ENCODE data around the gene CTXND2. TPM values are rescaled to one million over a fixed set of nuclear protein-coding genes. Genes with fewer than 3 reads are reported as not detected.
"Not testable (repeated sequence)": the region's sequence is repeated elsewhere in the genome, so short reads cannot be mapped to it uniquely, and the experiment has no call there.

Gene CTXND2
- total and polyA plus RNA-seq, 5 donors: not detected

GRCh38 chr1:150869683-150870082 lies 17.3 kb upstream of the CTXND2 start:
- peaks cover 4% of the 10 kb centered on the region for H3K4me1 ChIP-seq (ENCODE audit: control insufficient read depth, insufficient read depth, low read length)
- ATAC-seq (no peak), DNase-seq (no peak)
- H3K27ac ChIP-seq (ENCODE audit: low read length): no peak overlapping the region
- no peak overlapping the region for H3K4me3 ChIP-seq (ENCODE audit: low read length)
- intact Hi-C loops (cut with DNase I): loop anchor here in 1 of 4 donors (10.0 kb wide), 1 partner anchor 55 kb away; the partner anchor contains the start of gene SETDB1
- no peaks in the 10 kb centered on the region for H3K27me3 ChIP-seq (ENCODE audit: control insufficient read depth, insufficient read depth)
- H3K9me3 ChIP-seq (ENCODE audit: control insufficient read depth, low read length): no peaks in the 10 kb centered on the region

GRCh38 chr1:150872572-150872971 lies 14.4 kb upstream of the CTXND2 start:
- H3K4me3 ChIP-seq (ENCODE audit: low read length): no peak overlapping the region
- H3K27ac ChIP-seq (ENCODE audit: low read length): no peak overlapping the region
- peaks cover 4% of the 10 kb centered on the region for H3K4me1 ChIP-seq (ENCODE audit: control insufficient read depth, insufficient read depth, low read length)
- ATAC-seq: no peak
- intact Hi-C loops (cut with DNase I): loop anchor here in 1 of 4 donors (10.0 kb wide), 1 partner anchor 52 kb away; the partner anchor contains the start of gene SETDB1
- H3K9me3 ChIP-seq (ENCODE audit: control insufficient read depth, low read length): no peaks in the 10 kb centered on the region
- WGBS: 93% methylated on average over 2 of the region's 2 CpGs
- DNase-seq: no peak
- H3K27me3 ChIP-seq (ENCODE audit: control insufficient read depth, insufficient read depth): no peaks in the 10 kb centered on the region

GRCh38 chr1:150873521-150873920 lies 13.4 kb upstream of the CTXND2 start:
- 97% methylated on average over 2 of the region's 2 CpGs for WGBS
- DNase-seq: no peak
- Histone ChIP-seq H3K9me3 (ENCODE audit: control insufficient read depth, low read length) (no peaks in the 10 kb centered on the region), H3K4me3 (ENCODE audit: low read length) (no peak overlapping the region), H3K4me1 (ENCODE audit: control insufficient read depth, insufficient read depth, low read length) (peaks cover 2% of the 10 kb centered on the region), H3K27me3 (ENCODE audit: control insufficient read depth, insufficient read depth) (no peaks in the 10 kb centered on the region), H3K27ac (ENCODE audit: low read length) (no peak overlapping the region)
- intact Hi-C loops (cut with DNase I): loop anchor here in 1 of 4 donors (10.0 kb wide), 1 partner anchor 51 kb away; the partner anchor contains the start of gene SETDB1
- ATAC-seq: no peak

- WGBS: 36% methylated on average over 7 of the region's 7 CpGs
- intact Hi-C loops (cut with DNase I): loop anchor here in 1 of 4 donors (10.0 kb wide), 1 partner anchor 50 kb away; the partner anchor contains the start of gene SETDB1
These were observed 12.3 kb upstream of the CTXND2 start for GRCh38 chr1:150874455-150875196.

GRCh38 chr1:150875197-150876118 lies 11.5 kb upstream of the CTXND2 start:
- Histone ChIP-seq H3K4me3 (ENCODE audit: low read length) (peak overlapping the region; percentile 91), H3K4me1 (ENCODE audit: control insufficient read depth, insufficient read depth, low read length) (peaks cover 2% of the 10 kb centered on the region), H3K9me3 (ENCODE audit: control insufficient read depth, low read length) (no peaks in the 10 kb centered on the region), H3K27ac (ENCODE audit: low read length) (peak overlapping the region; percentile 93), H3K27me3 (ENCODE audit: control insufficient read depth, insufficient read depth) (no peaks in the 10 kb centered on the region)
- DNase-seq: no peak
- intact Hi-C loops (cut with DNase I): loop anchor here in 1 of 4 donors (10.0 kb wide), 1 partner anchor 49 kb away; the partner anchor contains the start of gene SETDB1
- WGBS: 5% methylated on average over 17 of the region's 17 CpGs
- no peak for ATAC-seq

More at GRCh38 chr1:150874455-150875196, 12.3 kb upstream of the CTXND2 start:
- Histone ChIP-seq H3K4me1 (ENCODE audit: control insufficient read depth, insufficient read depth, low read length) (peaks cover 2% of the 10 kb centered on the region), H3K4me3 (ENCODE audit: low read length) (peak overlapping the region; percentile 91), H3K9me3 (ENCODE audit: control insufficient read depth, low read length) (no peaks in the 10 kb centered on the region), H3K27me3 (ENCODE audit: control insufficient read depth, insufficient read depth) (no peaks in the 10 kb centered on the region), H3K27ac (ENCODE audit: low read length) (peak overlapping the region; percentile 36)
- DNase-seq: no peak
- ATAC-seq: no peak

GRCh38 chr1:150876119-150876454 lies 10.8 kb upstream of the CTXND2 start:
- no peak for DNase-seq
- Histone ChIP-seq H3K27me3 (ENCODE audit: control insufficient read depth, insufficient read depth) (no peaks in the 10 kb centered on the region), H3K4me1 (ENCODE audit: control insufficient read depth, insufficient read depth, low read length) (peaks cover 5% of the 10 kb centered on the region), H3K4me3 (ENCODE audit: low read length) (peak overlapping the region; percentile 91), H3K9me3 (ENCODE audit: control insufficient read depth, low read length) (no peaks in the 10 kb centered on the region), H3K27ac (ENCODE audit: low read length) (peak overlapping the region; percentile 93)
- intact Hi-C loops (cut with DNase I): loop anchor here in 1 of 4 donors (10.0 kb wide), 1 partner anchor 49 kb away; the partner anchor contains the start of gene SETDB1
- WGBS: under 1% methylated on average over 23 of the region's 23 CpGs
- ATAC-seq: peak; percentile 73 to 82

- not testable (repeated sequence) for H3K4me3 ChIP-seq (ENCODE audit: low read length); H3K4me1 ChIP-seq (ENCODE audit: control insufficient read depth, insufficient read depth, low read length); H3K27me3 ChIP-seq (ENCODE audit: control insufficient read depth, insufficient read depth); H3K27ac ChIP-seq (ENCODE audit: low read length); ATAC-seq; H3K9me3 ChIP-seq (ENCODE audit: control insufficient read depth, low read length); DNase-seq
- intact Hi-C loops (cut with DNase I): loop anchor here in 1 of 4 donors (10.0 kb wide), 1 partner anchor 46 kb away; the partner anchor contains the start of gene SETDB1
- 92% methylated on average over 2 of the region's 2 CpGs for WGBS
These were observed 8.0 kb upstream of the CTXND2 start for GRCh38 chr1:150878931-150879330.

GRCh38 chr1:150881331-150882070 lies 5.4 kb upstream of the CTXND2 start:
- H3K27me3 ChIP-seq (ENCODE audit: control insufficient read depth, insufficient read depth): no peaks in the 10 kb centered on the region
- no peak overlapping the region for H3K4me3 ChIP-seq (ENCODE audit: low read length)
- peaks cover 4% of the 10 kb centered on the region for H3K4me1 ChIP-seq (ENCODE audit: control insufficient read depth, insufficient read depth, low read length)
- no peaks in the 10 kb centered on the region for H3K9me3 ChIP-seq (ENCODE audit: control insufficient read depth, low read length)
- WGBS: 66% methylated on average over 2 of the region's 2 CpGs
- intact Hi-C loops (cut with DNase I): loop anchor here in 1 of 4 donors (5.0 kb wide), 1 partner anchor 41 kb away; no protein-coding TSS in a partner anchor
- peak; percentile 76 to 85 for ATAC-seq
- no peak for DNase-seq
- peak overlapping the region; percentile 96 for H3K27ac ChIP-seq (ENCODE audit: low read length)

GRCh38 chr1:150883121-150883520 lies 3.8 kb upstream of the CTXND2 start:
- ATAC-seq; H3K9me3 ChIP-seq (ENCODE audit: control insufficient read depth, low read length); H3K4me3 ChIP-seq (ENCODE audit: low read length); H3K27ac ChIP-seq (ENCODE audit: low read length); DNase-seq; H3K27me3 ChIP-seq (ENCODE audit: control insufficient read depth, insufficient read depth); H3K4me1 ChIP-seq (ENCODE audit: control insufficient read depth, insufficient read depth, low read length): not testable (repeated sequence)
- 89% methylated on average over 5 of the region's 5 CpGs for WGBS
- intact Hi-C loops (cut with DNase I): loop anchor here in 1 of 4 donors (5.0 kb wide), 1 partner anchor 39 kb away; no protein-coding TSS in a partner anchor

- ATAC-seq: no peak
- intact Hi-C loops (cut with DNase I): no loop called here
These were observed 1.8 kb downstream of the CTXND2 start for GRCh38 chr1:150888727-150889126.

More at GRCh38 chr1:150888727-150889126, 1.8 kb downstream of the CTXND2 start:
- no peaks in the 10 kb centered on the region for H3K4me1 ChIP-seq (ENCODE audit: control insufficient read depth, insufficient read depth, low read length)
- DNase-seq: no peak
- H3K27ac ChIP-seq (ENCODE audit: low read length): no peak overlapping the region
- no peak overlapping the region for H3K4me3 ChIP-seq (ENCODE audit: low read length)
- no peaks in the 10 kb centered on the region for H3K27me3 ChIP-seq (ENCODE audit: control insufficient read depth, insufficient read depth)
- WGBS: 86% methylated on average over 8 of the region's 8 CpGs
- H3K9me3 ChIP-seq (ENCODE audit: control insufficient read depth, low read length): no peaks in the 10 kb centered on the region
